ENCODE data around the gene REG3G.

The REG3G gene

DNA sequence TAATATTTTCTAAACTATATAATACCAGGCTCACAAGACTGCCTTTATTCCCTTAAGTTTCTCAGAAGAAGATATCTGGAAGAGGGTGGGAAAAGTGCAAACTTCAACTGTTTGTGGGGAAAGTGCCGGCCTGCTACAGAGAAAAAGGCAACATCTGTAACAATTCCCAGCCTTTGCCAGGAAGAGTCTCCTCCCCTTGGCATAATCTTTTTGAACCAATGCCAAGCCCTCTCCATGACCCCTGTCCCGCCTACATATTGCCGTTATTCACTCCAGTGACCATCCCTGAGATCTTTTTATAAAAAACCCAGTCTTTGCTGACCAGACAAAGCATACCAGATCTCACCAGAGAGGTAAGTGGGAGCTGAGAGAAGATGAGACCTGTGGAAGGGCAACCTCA is at the start of gene REG3G:
REG3G (plus strand) TSS at position 282 of the 400 bp plus-strand sequence. CDS start 392 bp downstream, outside the sequence.
- no peak for DNase-seq

DNA sequence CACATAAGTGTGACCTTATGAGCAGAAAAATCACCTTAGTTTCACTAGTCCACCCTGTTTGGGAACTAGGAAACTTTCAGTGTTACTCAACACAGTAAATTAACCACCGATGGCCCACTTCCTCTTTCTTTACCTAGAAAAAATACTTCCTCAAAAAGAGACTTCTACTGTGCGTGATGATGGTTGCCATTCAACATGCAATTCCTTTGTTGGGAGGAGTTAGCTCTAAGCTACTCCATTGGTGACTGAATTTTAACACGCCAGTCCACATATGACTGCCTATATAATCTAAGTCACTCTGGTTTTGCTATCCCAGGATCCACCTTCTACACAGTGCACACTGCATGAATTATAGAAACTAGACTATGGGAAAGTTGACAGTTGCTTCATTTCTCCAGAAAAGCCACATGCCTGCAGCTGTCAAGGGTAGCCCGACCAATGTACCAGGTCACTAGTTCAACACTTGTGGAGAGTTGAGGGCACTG is 47.8 kb upstream of the REG3G start:
- DNase-seq = no peak

DNA sequence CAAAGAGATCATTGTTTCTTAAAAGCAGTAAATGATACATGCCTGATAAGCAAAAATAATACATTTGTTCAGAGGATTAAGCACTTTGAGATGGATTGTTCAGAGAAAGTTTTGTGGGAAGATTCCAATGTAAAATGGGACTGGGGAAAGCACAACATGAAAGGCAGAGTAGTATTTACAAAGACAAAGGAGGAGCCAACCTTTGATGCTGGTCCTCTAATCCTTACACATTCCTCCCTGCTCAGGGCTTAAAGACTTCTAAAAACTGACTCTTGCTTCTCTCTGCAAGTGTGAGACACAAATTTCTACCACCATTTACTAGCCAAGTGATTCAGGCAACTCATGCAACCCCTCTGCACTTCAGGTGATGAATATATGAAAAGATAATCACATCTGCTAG is 47.2 kb upstream of the REG3G start:
- no peak for DNase-seq

DNA sequence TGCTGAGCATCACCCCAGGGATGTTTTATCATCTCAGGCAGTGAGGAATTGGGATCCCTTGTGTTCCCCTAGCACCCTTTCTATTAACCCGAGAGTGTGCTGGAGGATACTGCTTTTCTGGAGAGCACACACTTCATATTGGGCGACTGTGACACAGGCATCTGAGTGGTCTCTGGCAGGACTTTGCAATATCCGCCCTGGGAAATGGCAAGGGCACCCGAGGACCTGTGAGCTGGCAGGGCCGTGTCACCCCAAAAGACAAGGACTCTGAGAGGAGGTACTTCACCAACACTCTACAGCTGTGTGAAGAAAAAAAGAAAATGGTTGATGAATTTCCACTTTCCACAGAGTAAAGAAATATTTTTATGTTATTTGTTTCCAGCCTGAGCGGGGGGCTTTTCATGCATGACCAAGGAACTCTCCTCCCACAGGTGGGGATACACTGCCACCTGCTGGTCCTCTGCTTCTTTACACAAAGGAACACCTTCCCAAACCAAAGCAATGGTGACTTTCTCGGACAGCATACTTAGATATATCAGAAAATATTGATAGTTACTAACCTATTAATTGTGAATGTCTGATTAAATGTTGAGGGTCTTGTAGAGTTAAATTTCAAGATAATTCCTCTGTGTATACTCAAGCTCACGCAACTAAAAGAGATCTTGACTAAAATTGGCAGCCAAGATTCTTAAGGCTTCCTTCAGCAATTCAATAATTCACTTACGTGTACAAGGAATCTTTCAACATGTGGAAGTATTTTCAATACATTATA is 45.9 kb upstream of the REG3G start:
- peak; percentile 32 for DNase-seq

DNA sequence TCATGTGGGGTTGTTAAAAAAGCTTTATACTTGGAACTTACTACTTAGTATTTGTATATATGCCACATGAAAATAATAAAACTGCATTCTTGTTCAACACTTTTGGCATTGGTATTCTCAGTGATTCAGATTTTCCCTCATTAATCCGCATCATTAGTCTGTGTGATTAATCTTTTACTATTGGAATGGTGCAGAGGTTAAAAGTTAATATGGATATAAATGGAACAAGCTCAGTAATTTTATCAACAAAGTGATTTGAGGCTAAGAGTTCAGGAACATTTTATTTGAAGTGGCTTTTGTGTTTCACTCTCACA is 45.4 kb upstream of the REG3G start:
- no peak for DNase-seq

DNA sequence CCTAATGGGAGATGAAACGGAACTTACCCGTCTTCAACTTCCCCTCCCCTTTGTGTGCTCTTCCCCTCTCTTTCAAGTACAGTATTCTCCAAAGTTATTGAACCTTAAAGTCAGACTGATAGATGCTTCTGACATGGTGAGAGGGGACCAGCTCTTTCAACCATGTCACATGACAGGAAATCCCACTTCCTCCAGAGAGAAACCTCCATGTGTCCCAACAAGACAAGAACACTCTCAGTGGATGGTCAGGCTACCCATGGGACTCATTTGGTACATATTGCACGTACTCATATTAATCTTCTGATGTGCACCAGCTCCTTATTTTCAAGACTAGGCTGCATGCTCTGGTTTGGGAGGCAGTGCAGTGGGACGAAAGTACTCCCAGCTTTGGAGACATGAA is 44.6 kb upstream of the REG3G start:
- DNase-seq = no peak

DNA sequence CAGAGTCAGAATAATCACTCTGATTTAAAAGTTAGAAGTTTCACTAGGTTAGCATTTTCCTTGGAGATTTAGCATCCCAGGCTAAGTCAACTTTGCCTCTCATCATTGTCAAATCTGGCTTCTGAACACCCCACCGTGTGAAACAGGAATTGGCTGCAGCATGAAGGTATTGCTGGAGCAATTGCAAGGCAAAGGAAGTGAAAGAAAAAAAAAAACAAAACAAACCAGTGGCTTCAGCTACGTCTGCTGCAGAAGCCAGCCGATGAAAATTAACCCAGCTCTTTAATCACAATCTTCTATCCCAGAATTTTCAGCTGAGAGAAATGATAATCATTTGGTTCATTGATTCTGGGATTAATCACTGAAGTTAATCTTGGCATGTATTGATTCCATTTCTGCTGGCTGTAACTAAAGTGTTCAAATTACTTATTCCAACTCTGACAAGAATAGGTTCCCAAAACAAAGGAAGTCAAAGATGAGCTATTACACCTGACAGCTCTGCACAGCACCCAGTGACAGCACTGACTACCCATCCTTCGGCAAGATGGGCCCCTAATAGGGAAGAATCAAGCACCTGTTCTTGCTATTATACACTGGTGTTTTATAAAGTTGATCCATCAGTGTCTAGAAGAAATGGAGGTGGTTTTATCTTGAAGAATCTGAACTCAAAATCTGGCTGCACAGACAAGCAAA is 42.7 kb upstream of the REG3G start:
- no peak for DNase-seq

DNA sequence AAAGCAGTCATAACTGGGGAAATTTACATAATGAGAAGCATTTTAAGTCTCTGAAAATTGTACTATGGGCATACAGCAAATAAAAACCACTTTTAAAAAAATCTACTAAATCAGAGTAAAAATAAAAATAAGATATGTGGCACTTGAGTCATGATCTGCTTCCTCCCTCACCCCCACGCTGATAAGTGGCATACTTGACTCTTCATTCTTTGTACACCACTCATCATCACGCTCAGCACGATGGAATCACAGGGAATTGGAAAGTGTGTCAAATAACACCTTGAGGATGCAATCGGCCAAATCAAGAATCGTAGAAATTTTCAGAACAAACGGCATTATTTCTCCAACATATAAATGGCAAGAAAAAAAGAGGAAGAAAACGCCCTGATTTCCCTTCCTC is 41.1 kb upstream of the REG3G start:
- no peak for DNase-seq

DNA sequence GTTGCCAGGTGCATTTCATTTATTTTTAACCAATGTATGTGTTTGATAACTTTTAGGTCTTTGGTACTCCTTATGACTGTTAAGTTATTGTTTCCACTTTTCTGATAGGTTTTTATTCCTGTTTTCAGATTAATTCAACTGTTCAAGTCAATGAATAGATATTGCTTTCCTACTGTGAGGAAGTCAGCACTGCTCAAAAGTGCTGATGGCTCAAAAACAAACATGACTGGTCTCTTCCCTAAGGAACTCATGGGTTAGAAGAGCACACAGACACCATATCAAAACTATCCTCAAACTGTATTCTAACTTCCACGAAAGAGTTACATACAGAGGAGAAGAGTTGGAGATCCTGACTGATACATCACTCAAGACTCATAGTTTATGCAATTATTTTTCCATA is 39.9 kb upstream of the REG3G start:
- no peak for DNase-seq

DNA sequence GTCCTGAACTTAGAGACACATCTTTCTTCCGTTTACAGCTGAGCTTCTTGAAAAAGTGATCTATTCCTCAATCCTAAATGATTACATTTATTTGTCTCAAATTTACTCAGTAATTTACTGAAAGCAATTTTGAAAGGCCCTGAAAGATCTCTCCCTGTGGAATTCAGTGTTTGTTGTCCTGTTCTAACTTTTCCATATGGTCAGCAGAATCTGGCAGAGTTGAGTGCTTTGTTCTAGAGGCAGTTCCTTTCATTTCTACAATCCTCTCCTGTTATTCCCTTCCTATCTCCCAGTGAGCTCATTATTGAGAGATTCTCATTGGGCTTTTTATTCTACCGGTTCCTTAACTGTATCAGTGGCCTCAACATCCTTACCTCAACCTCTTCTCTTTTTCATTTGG is 36.5 kb upstream of the REG3G start:
- no peak for DNase-seq

DNA sequence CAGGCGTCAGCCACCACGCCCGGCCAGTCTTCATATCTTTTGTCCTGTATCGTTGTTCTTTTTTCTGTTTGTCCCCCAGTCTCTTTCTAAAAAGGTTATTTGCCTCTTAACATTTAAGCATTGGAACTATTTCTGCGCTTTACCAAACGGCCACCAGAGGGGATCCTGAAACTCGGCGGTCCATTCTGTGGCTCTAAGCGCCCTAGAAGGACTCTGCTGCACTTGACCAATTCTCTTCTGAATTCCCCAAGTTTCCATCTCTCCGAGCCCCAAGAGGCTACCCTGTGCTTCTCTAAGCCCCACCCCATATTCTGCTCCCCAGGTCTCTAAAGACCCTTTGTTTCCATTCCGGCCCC is 33.1 kb upstream of the REG3G start:
- no peak for DNase-seq

DNA sequence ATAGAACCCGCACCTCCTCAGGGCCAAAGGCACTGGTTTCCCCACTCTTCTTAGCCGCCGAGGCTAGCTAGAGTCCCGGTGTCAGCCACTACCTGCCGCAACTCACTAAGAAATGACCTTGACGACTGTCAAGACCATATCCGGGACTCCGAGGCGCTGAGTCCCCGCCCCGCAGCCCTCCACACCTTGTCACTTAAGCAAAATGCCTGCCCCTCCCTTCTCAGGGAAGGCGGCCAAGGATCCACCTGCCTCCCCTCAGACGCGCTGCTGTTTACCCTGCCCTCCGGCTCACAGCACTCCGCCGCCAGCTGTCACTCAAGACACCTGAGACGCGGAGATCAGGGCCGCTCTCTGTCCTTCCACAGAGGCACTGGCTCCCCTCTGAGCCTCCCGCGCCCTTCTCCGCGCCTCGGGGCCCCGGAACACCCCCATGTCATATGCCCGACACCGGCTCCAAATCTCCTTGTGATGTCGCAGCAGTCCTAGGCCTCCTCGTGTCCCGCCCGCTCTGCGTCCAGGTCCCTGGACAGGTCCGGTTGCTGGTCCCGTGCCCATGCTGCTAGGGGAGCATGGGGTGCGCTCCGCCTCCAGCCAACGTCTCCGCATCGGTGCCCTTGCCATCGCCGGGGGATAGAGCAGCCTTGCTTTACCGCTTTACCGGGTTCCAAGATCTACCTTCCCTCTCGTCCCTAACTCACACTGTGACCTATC is 32.5 kb upstream of the REG3G start:
- peak; percentile 78 for DNase-seq

DNA sequence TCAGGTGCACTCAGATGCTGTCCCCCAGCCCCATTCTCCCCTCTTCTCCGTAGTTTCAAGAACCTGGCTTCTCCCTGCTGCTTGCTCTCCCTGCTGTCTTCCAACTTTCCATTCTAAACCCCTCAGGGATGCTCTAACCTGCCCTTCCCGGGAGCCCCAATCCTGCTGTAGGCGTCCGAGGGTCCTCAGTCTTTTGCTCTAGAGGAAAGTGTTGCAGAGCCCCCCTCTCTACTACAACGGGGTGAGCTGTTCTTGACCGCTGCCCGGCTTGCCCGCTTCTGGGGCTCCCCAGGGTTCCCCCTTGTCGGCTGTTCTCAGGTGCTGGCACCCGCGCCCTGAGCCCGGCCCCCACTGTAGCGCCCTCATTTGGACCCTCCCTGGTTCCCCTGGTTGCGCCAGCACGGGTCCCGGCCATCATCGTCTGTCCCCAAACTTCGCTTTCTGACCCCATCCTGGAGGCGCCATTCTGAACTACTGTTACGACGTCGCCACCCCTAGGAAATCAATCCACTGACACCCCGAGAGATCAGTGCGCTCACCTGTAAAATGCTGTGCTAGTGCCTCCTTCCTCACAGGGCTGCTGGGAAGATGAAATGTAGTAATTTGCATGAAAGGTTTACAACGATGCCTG is 31.9 kb upstream of the REG3G start:
- DNase-seq = no peak

DNA sequence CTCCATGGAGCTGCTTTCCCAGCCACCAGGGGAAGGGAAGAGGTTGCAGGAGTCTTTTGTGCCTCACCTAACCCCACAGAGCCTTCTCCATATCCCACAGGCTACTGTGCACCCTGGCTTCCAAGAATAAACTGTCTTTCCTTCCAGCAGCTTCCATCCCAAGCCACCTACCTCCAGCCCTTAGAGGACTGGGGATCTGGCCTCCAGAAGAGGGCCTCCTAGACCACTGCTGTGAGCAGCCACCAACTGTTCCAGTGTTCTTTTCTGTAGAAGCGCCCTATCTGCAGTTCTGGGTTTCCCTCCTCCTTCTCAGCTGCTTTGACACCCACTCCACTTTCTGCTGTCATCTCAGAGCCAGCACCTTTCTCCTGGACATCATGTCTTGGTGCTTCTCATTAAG is 30.7 kb upstream of the REG3G start:
- DNase-seq = no peak

DNA sequence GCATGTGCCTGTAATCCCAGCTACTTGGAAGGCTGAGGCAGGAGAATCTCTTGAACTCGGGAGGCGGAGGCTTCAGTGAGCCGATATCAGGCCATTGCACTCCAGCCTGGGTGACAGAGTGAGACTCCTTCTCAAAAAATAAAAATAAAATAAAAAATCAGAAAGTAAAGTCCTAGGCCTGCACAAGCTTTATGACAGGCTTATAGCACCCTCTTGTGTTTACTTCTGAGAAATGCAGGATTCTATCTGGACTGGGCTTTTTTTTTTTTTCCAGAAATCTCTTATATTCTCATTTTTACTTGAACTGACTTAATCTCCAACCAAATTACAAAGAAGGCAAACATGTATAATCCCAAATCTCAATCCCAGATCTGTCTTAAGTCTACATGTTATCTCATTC is 26.1 kb upstream of the REG3G start:
- no peak for DNase-seq

DNA sequence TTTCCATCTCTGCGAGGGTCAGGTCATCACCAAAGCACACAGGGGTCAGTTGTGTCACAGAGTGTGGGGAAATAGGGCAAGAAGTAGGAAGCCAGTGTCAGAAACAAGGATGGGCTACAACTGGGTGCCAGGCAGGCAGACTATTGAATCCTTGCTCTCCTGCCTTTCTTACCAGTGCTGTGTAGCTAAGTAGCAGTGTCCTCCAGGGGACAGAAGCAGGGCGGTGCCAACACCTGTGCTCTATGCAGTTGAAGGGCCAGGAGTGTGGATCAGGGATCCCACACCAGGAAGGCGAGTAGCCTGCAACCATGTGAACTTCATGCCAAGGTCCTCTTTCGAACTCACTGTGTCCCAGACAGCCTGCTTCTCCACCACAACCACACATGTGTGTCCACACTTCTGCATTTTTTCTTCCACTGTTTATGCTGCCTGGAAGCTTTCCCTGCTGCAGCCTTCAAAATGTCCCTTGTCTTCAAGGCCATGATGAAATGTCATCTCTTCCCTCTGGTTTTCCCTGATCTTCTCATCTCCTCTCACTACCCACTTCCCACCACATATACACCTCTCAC is 25.4 kb upstream of the REG3G start:
- no peak for DNase-seq

DNA sequence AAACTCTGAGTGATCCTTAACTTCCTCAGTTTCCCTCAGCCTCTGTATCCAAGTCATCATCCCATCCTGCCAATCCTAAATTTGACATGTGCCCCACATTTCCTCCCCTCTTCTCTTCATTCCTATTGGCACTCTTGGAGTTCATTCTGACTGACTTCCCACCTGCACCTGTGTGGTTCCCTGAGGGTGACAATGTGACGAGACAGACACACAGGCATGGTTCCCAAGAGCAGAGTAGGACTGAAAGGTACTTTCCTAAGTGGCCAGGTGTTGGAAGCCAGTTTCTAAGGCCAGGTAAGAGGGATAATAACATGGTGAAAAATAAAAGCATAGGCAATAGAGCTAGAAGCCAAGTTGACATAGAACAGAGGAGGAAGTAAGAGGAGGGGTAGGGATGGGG is 24.2 kb upstream of the REG3G start:
- no peak for DNase-seq

DNA sequence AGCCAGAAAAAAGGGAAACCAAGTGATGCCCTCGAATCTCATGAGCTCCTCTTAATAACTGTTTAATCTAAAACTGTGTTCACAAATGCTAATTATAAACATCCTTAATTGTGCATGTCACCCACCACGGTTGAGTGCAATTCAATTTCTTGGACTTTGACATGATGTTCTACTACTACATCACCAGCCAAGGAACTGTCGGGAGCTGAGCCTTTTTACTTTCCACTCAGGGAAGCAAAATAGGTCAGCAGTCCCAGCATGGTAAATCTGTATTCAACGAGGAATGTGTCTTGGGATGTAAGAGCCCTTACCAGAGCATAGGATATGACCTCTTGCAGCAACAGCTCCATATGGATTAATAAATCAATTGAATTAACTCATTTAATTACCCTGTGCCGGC is 20.8 kb upstream of the REG3G start:
- DNase-seq = peak; percentile 37

DNA sequence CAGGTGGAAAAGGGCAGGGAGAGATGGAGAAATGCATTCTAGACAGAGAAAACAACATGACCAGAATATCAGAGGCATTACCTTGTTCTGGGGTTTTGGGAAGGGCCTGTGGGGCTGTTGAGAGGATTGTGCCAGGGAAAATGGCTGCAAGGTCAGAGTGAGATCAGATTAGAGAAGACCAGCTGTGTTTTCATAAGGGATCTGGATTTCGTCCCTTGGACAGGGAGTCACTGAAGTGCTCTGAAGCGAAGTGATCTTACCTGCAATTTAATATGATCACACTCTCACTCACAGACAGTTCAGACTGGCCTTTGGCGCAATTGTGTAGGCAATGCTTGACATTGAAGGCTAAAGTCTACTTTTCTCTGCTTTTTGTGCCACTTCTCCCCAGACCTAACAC is 20.3 kb upstream of the REG3G start:
- no peak for DNase-seq

DNA sequence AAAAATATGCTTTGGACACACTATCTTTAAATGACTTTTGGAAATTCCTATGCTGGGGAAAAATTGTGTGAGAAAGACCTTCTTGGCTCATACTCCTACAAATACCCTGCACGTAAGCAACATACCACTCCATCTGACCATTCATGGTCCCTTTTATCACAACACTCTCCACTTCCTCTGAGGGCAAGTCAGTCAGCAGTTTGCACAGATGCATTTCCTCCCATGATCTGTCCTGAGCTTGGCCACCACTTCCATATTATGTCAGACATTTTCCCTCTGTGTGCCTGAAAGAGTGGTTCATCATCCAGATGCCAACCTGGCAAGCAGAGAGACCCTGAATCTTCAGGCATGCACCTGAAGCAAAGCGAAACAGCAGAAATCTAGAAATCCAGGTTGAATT is 16.1 kb upstream of the REG3G start:
- DNase-seq = no peak

DNA sequence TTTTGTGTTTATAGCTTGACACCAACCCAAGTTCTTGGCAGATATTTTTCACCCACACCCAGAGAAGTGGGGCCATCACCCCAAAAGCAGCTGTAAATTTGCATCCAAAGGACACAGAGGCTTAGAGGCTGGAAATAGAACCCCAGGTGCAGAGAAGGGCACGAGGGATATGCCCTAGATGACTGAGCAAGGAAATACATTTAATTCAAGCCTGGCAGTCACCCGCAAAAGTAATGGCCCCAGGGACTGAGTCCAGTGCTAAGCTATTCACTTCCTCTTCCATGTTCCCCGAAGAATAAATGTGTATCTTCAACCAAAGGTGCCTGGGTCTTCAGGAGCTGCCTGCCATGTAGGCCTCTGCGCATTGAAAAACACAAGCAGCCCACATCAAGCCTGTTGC is 14.0 kb upstream of the REG3G start:
- DNase-seq = no peak

DNA sequence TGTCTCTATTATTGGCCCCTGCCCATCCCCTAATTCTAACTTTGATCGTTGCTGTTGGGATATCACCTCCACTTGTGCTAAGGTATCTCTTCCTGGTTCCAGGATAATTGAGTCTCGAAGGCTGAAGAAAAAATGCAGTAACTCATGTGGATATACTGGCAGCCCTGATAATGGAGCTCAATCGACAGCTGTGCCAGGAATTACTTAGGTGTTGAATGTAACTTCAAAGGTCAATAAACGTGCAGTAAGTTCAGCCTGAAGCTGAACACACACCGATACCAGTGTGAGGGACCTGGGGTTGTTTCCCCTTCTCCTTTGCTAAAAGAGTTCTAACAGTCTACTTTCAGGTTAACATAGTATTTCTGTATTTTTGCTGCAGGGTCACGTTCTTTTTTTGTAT is 11.9 kb upstream of the REG3G start:
- no peak for DNase-seq

DNA sequence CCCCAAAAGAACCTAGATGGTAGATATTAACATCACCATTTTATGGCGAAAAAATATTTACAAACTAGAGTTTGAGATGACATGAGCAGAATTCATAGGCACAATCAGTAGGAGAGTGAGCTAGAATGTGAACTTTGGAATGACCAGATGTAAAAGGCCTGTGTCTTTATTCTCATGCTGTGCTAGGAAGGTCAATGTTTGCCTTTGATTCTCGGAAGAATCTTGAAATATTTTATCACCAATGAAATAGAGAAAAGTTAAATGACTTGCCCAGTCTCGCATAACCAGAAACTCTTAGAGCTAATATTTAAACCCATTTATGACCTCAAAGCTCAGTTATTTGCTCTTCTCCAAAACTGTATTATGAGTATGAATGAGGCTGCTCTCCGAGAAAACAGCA is 9.2 kb upstream of the REG3G start:
- no peak for DNase-seq

Data from DMS79 (cell line).